GM18858 (cell line): ENCODE measurements around the gene TECTA.
A peak's percentile ranks its signal among the peaks of the same experiment; 100 is the strongest.
"Not testable (repeated sequence)": the region's sequence is repeated elsewhere in the genome, so short reads cannot be mapped to it uniquely, and the experiment has no call there.

Experiments used
- ATAC-seq: cut with Tn5 transposase; IDR thresholded peaks from one replicate; pipeline ENCODE4 v1.9.1; 2021; ENCODE audit not compliant: unreplicated experiment

Gene TECTA

DNA sequence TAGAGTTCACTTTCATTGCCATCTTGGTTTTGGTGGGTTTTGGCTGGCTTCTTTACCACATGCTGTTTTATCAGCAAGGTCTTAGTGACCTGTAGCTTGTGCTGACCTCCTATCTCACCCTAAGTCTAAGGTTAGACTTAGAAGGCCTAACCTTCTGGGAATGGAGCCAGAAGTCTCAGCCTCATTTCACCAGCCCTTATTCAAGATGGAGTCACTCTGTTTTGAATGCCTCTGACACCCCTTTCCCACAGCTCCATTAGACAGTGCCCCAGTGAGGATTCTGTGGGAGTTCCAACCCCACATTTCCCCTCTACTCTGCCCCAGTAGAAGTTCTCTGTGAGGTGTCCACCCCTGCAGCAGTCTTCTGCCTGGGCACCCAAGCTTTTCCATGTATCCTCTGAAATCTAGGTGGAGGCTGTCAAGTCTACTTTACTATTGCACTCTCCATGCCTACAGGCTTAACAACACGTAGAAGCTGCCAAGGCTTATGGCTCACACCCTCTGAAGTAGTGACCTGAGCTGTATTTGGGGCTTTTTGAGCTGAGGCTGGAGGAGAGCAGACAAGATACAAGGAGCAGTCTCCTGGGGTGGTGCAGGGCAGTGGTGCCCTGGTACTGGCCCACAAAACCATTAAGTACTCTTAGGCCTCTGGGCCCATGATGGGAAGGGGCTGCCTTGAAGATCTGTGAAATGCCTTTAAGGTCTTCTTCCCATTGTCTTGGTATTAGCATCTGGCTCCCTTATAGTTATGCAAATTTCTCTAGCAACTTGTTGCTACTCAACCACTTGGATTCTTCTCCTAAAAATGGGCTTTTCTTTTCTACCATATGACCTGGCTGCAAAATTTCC is 125.6 kb downstream of the TECTA start:
- no peak for ATAC-seq

DNA sequence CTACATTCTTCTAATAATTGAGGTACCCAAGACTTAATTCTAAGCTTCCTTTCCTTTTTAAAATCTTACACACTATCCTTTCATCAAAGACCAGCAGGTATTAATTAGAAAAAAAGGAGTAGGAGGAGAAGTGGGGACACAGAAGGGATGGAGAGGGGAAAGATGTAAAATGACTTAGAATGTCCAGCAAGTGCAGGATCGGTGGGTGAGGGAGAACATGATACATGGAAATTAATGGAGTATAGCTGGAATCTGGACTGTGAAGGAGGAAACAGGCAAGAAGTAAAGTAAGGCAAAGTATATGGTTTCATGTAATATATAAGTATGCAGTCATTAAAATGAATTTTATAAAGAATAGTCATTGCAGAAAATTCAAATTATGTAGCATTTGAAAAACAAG is 127.8 kb downstream of the TECTA start:
- ATAC-seq: no peak

DNA sequence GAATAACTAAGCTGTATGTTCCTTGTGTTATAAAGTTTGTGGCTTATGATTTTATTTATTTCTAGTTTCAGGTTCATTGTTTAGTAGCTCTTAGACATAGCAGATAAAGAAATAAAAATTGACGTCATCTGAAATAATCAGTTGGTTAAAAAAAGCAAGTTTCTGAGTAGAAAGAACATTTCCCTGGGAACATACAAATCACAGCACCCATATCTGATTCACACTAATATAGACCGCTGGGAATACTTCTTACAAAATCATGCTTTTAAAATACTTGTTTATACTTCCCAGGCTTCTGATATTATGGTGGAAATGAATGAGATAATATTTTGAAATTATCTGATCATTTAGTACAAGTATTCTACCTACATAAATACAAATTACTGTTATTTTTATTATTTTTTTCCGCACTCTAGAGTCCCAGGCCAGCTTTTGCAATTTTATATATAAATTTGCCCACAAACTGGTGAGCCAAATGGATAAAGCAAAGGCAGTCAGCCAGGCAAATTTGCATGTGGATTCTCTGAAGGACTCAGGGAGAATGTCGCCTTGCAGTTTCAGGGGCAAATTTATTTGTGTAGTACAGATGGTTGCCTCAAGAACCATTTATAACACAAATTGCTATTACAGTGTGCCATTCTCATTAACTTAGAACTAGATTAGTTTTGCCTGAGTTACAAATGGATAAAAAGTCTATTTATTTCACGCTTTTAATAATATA is 128.6 kb downstream of the TECTA start:
- ATAC-seq: no peak

DNA sequence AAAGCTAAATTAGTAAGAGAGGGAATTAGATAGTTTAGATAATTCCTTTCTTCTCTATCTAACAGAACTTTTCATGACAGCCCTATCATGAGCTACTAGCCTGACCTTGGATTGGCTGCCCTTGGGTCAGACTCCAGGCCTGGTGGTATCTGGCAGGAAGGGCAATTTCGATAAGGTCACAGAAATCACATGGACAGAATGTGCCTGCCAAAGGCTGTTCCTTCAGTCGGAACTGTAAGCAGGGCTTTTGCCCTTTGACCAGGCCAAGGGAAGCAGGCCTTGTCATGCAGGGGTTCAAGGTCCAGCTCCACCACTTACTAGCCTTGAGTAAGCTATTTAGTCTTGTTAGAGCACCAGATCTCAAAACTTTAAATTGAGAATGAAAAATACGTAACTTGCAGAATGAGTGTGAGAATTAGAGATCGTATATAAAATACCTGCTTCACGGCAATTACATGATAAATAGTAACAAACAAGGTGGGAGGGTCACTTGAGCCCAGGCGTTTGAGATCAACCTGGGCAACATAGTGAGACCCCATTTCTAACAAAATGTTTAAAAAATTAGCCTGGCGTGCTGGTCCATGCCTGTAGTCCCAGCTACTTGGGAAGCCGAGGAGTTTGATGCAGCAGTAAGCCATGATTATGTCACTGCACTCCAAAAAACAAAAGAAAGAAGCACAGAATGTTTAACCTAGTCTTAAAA is 130.7 kb downstream of the TECTA start:
- no peak for ATAC-seq

DNA sequence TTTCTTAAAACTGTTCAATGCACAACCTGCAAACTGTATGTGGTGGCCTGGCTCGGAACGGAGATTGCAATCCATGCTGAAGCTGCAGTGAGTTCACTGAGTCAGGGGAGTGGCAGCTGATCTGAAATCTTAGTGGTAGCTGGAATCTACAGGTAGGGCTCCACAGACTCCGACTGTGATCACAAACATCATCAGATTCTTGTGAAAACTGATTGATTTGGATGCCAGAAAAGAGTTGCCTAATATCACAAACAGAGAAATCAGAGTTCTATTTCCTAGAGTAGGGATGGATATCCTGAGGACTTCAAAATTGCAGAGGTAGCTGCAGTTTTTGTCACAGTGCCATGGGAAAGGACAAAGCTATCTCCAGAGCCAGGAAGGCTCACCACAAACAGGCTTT is 134.0 kb downstream of the TECTA start:
- ATAC-seq: no peak

DNA sequence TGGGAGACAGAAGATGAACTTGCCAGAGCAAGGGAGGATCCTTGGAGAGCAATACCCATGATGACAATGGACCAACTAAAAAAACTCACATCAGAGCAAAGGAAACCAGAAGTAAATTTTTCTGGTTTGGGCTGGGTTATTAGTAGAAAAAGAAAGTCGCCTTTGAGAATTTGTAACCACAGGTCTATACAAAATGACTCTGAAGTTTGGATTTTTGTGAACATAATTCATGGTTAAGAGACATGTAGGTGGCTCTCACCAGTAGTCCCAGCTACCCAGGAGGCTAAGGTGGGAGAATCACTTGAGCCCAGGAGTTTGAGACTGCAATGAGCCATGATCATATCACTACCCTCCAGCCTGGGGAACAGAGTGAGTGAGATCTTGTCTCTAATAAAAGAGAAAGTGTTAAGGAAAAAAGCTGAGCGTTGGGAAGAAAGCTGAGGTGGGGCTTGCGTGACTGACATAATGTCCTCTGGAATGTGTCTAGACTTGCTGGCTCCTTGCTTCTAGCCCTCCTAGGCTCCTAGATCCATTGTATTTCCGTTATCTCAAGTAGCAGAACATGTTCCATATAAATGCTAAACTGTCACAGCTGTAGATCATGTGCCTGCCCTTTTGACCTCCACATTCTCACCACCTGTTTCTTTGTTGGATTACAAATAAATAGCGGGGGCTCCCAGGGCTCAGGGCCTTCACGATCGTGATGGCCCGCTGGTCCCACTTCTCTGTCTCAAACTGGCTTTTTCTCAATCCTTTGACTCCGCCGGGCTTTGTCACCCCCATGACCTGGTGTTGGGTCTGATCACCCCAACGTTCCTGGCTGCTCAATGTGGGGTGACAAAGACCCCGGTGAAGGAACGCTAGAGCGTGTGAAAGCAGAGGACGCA is 135.3 kb downstream of the TECTA start:
- ATAC-seq: peak; percentile 68

DNA sequence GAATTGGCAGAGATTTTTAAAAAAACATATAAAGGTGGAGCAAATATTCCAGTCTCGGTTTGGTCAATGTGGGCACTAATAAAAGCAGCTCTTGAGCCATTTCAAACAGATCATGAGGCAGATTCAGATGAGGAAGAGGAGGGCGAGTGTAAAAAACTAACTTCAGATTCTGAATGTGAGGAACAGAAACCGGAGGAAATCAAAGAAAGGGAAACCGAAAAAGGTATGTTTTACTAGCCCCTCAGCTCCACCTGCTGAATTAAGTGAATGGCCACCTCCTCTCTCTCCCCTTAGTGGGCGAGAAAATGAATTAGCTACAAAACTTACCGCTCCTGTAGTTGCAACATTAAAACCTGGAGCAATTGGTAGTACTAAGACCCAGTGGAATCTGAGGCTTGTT is 136.2 kb downstream of the TECTA start:
- ATAC-seq: not testable (repeated sequence)

DNA sequence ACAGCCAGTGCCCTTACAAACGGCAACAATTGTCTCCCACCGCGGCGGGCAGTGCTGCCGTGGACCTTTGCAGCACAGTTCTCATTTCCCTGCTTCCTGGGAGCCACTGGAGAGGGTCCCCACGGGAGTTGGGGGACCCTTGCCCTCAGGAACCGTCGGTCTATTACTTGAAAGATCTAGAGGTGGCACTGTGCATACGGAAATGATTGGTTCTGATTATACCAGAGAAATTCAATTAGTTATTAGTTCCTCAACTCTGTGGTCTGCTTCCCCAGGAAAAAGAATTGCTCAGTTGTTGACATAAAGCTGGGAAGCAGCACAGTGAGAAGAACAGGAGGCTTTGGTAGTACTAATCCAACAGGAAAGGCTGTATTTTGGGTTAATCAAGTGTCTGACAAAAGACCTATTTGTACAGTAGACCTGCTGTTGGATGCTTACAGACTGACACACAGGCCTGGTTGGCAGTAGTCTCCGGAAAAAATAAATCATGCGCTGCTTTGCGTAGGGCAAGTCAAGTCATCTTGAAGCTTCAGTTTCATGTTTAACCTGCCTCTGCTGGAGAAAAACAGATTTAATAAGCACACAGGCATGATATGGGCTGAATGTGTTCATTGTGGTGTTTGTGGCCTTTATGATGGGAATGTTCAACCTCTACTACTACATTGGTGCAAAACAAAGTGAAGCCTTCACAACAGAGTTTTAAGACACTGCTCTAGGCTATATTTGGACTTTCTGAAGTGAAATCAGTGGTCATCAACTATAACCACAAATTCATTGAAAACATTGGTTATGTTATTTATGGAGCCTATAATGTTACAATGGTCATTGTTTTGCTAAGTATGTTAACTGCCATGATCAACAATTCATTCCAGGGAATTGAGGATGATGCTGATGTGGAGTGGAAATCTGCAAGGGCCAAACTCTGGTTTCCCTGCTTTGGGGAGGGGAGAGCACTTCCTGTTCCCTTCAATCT is 136.9 kb downstream of the TECTA start:
- no peak for ATAC-seq

DNA sequence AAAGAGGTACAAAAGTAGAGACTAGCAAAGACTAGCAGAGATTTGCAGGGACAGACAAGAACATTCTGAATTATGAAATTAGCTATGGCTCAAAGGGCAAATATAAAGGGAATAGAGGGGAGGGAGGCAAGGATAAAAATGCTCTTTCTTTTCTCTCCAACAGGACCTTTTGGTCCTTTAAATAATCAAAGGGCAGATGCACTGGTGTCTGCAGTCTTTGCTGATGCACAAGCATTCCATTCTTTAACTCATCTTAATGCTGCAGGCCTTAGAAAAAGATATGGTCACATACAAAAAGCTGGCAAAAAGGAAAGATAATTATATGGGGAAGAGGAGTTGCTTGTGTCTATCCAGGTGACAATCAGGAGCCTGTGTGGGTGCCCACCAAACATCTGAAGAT is 137.9 kb downstream of the TECTA start:
- ATAC-seq: no peak

DNA sequence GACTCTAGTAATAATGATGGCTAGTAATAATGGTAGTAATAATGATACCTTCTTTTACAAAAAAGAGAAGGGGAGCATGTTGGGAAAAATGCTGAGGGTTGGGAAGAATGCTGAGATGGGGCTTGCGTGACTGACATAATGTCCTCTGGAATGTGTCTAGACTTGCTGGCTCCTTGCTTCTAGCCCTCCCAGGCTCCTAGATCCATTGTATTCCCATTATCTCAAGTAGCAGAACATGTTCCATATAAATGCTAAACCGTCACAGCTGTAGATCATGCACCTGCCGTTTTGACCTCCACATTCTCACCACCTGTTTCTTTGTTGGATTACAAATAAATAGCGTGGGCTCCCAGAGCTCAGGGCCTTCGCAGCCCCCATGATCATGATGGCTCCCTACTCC is 139.0 kb downstream of the TECTA start:
- not testable (repeated sequence) for ATAC-seq

DNA sequence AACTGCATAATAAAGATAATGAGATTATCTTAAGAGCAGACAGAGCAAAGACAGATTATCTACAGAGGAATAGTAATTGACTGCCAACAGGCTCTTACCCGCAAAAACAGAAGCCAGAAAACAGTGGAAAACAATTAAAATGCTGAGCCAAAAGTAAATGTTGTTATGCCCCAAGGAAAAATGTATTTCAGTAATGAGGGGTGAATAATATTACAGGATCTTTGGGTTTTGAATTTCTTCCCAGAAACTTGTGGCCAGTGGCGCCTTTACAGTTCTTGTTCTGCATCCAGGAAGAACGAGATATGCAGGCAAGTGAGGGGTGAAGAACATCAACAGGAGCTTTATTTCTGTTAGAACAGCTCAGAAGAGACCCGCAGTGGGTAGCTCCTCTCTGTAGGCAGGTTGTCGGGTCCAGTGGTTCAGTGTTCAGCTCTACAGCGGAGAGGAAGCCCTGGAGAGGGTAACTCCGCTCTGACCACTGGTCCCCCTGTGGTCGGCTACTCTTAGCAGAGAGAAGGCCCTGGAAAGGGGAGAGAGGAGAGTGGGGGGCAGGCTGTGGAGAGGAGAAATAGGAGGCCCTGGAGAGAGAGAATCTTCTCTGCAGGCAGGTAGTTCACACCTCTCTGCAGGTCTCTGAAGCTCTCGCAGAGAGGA is 139.7 kb downstream of the TECTA start:
- no peak for ATAC-seq
